NB4 (cell line): Measurements from ENCODE around the gene STIM2.

Experiments
- MAX ChIP-seq: IDR thresholded peaks from 2 replicates; pipeline ENCODE4 v1.6.1; 2011; ENCODE audit warnings: low read depth, low read length
- MYC ChIP-seq: IDR thresholded peaks from 2 replicates; pipeline ENCODE4 v1.6.1; 2011; ENCODE audit warnings: low read depth, low read length
- POLR2A ChIP-seq: IDR thresholded peaks from 2 replicates; pipeline ENCODE4 v1.6.1; 2011; ENCODE audit warnings: mild to moderate bottlenecking; ENCODE audit not compliant: insufficient read length; ENCODE audit errors: extremely low read depth
- TF ChIP-seq, protein P1 (sequence below): IDR thresholded peaks from one replicate; pipeline ENCODE4 v1.5.1; 2012; ENCODE audit warnings: low read depth, low read length

DNA sequence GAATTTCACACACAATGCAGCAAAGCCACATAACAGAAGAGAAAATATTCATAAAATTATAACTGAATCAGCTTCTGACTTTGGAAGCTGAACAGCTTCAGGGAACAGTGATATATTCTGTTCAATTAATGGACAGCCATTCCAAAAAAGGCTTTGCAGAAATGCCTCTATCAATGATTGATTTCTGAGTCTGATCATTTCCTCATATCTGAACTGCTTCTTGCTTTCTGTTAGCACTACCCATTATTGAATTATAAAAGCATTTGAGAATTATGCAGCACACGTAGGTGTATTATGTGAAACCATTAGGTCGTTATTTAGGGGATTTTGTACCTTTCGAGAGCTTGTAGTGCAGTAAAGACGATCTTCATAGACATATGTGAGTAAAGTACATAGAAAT is 159.6 kb downstream of the STIM2 start:
- no peak for TF ChIP-seq POLR2A
- TF ChIP-seq MYC: no peak
- TF ChIP-seq, protein P1, sequence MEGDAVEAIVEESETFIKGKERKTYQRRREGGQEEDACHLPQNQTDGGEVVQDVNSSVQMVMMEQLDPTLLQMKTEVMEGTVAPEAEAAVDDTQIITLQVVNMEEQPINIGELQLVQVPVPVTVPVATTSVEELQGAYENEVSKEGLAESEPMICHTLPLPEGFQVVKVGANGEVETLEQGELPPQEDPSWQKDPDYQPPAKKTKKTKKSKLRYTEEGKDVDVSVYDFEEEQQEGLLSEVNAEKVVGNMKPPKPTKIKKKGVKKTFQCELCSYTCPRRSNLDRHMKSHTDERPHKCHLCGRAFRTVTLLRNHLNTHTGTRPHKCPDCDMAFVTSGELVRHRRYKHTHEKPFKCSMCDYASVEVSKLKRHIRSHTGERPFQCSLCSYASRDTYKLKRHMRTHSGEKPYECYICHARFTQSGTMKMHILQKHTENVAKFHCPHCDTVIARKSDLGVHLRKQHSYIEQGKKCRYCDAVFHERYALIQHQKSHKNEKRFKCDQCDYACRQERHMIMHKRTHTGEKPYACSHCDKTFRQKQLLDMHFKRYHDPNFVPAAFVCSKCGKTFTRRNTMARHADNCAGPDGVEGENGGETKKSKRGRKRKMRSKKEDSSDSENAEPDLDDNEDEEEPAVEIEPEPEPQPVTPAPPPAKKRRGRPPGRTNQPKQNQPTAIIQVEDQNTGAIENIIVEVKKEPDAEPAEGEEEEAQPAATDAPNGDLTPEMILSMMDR: no peak
- TF ChIP-seq MAX: no peak
